Naive thymus-derived CD4-positive, alpha-beta T cell (primary cell): ENCODE data around the gene SLC44A4. TPM values are rescaled to one million over a fixed set of nuclear protein-coding genes. Genes with fewer than 3 reads are reported as not detected.
A peak's percentile ranks its signal among the peaks of the same experiment; 100 is the strongest.
"Not testable (repeated sequence)": the region's sequence is repeated elsewhere in the genome, so short reads cannot be mapped to it uniquely, and the experiment has no call there.

Experiments
- ATAC-seq: fragments of 150-1000 bp; cut with Tn5 transposase; 2 replicates; pipeline ENCODE4 v1.10.0; 2021; ENCODE audit warnings: mild to moderate bottlenecking, moderate library complexity
- CTCF ChIA-PET: fragments of 350-600 bp; sonication (Branson Sonifier 250); formaldehyde crosslinking; loops from one replicate; lab custom pipeline; 2021; ENCODE audit warnings: antibody characterized with exemption; lab: Charles Lee
- POLR2A ChIA-PET: fragments of 350-600 bp; sonication (Branson Sonifier 250); formaldehyde crosslinking; loops from one replicate; lab custom pipeline; 2021; ENCODE audit warnings: antibody characterized with exemption, inconsistent platforms; lab: Charles Lee
- DNase-seq, 9 donors: peaks; one replicate each; pipeline versions ENCODE4 v3.0.0 to v3.0.0-alpha.2; 2020 to 2022; ENCODE audit warnings: mixed read lengths in 1 of 9
- H3K27ac ChIP-seq: one replicate; pipeline ENCODE4 v1.7.0; 2013; ENCODE audit warnings: mild to moderate bottlenecking, low read depth, low read length, moderate library complexity
- H3K27me3 ChIP-seq, 2 donors: one replicate each; pipeline ENCODE4 v1.7.0; 2013; ENCODE audit warnings: low read length in 2 of 2, mild to moderate bottlenecking in 2 of 2, moderate library complexity in 2 of 2; ENCODE audit not compliant: control insufficient read depth in 2 of 2, insufficient read depth in 2 of 2
- H3K36me3 ChIP-seq, 3 experiments: 1 replicate in 2 of 3; 2 replicates in 1 of 3; pipeline ENCODE4 v1.7.0; 2013; ENCODE audit warnings: low read length in 3 of 3, mild to moderate bottlenecking in 3 of 3, moderate library complexity in 1 of 3; ENCODE audit not compliant: insufficient read depth in 3 of 3, control insufficient read depth in 2 of 3
- H3K4me1 ChIP-seq, 2 donors: one replicate each; pipeline ENCODE4 v1.7.0; 2013; ENCODE audit warnings: low read length in 2 of 2, mild to moderate bottlenecking in 2 of 2, moderate library complexity in 1 of 2; ENCODE audit not compliant: control insufficient read depth in 2 of 2, insufficient read depth in 2 of 2
- H3K4me3 ChIP-seq: 2 replicates; pipeline ENCODE4 v1.7.0; 2013; ENCODE audit warnings: mild to moderate bottlenecking, low read length
- H3K9me3 ChIP-seq, 3 experiments: 1 replicate in 2 of 3; 2 replicates in 1 of 3; pipeline ENCODE4 v1.7.0; 2013; ENCODE audit warnings: low read length in 3 of 3; ENCODE audit not compliant: control insufficient read depth in 2 of 3
- H3K27ac Mint-ChIP-seq, 9 donors: one replicate each; pipeline ENCODE4 v1.8.0; 2020 to 2022; ENCODE audit warnings: mixed read lengths in 9 of 9, mild to moderate bottlenecking in 8 of 9, moderate library complexity in 5 of 9, inconsistent platforms in 2 of 9
- H3K27me3 Mint-ChIP-seq, 5 donors: one replicate each; pipeline ENCODE4 v1.8.0; 2021 to 2022; ENCODE audit warnings: mixed read lengths in 5 of 5, mild to moderate bottlenecking in 1 of 5
- H3K36me3 Mint-ChIP-seq, 5 donors: one replicate each; pipeline ENCODE4 v1.8.0; 2020 to 2022; ENCODE audit warnings: mixed read lengths in 5 of 5, mild to moderate bottlenecking in 3 of 5, inconsistent platforms in 1 of 5
- H3K4me1 Mint-ChIP-seq, 7 donors: one replicate each; pipeline ENCODE4 v1.8.0; 2020 to 2022; ENCODE audit warnings: mixed read lengths in 7 of 7, mild to moderate bottlenecking in 3 of 7, inconsistent platforms in 1 of 7
- H3K4me3 Mint-ChIP-seq, 10 donors: one replicate each; pipeline ENCODE4 v1.8.0; 2020 to 2022; ENCODE audit warnings: mild to moderate bottlenecking in 10 of 10, mixed read lengths in 10 of 10, moderate library complexity in 6 of 10, inconsistent platforms in 2 of 10
- H3K9me3 Mint-ChIP-seq, 11 donors: one replicate each; pipeline ENCODE4 v1.8.0; 2020 to 2022; ENCODE audit warnings: mixed read lengths in 11 of 11, mild to moderate bottlenecking in 4 of 11, inconsistent platforms in 1 of 11, moderate library complexity in 1 of 11
- intact Hi-C, 2 donors: fragments of 100-400 bp; cut with micrococcal nuclease; formaldehyde crosslinking; loops; one replicate each; pipeline ENCODE4 v1.15.1; 2023
- polyA plus RNA-seq, 2 donors: library from polyadenylated mRNA; unstranded; fragments of 300-500 nt; fragmentation: Illumina TruSeq; gene quantifications; one replicate each; pipeline ENCODE4 v1.2.3, GENCODE V29; 2021
- total RNA-seq, 6 experiments: library from RNA in 5 of 6; stranded (reverse) in 5 of 6; gene quantifications; 1 replicate in 5 of 6; 2 replicates in 1 of 6; pipeline ENCODE4 v1.2.3 and lab custom pipeline; 2021 to 2026

The SLC44A4 gene
- total and polyA plus RNA-seq, 7 experiments from 2014 or later = not detected

DNA sequence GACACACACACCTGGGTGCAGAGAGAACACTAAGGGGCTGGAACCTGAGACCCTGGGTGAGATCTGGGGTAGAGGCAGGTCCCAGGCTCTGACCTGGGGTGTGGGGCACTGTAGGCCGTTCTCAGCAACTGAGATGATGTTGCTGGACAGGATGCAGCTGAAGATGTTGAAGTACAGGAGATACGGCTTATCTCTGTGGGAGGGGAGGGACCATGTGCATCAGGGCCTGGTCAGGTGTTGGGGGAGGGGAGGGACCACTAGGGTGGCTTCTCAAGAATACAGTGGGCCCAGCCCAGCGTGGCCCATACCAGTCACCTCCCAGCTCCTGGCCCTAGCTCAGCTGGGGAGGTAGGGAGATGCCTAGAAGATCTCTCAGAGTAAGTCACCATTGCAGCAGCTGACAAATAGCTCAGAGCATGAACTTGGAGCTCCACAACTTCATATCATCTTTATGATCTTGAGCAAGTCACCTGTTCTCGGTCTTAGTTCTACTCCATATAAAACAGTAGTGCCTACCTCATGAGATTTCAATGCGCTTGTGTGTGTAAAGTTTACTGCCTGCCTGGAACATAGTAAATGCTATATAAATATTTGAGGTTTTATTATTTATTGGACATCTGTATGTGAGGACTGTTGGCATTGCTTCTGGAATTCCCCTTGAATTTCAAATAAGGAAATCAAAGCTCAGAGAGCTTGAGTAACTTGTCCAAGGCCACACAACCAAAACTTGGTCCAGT, 3.8 kb downstream of the SLC44A4 start:
- H3K27ac Mint-ChIP-seq = peak overlapping the region in 2 of 9 donors; percentile 22 to 85
- POLR2A ChIA-PET = no interaction called here

DNA sequence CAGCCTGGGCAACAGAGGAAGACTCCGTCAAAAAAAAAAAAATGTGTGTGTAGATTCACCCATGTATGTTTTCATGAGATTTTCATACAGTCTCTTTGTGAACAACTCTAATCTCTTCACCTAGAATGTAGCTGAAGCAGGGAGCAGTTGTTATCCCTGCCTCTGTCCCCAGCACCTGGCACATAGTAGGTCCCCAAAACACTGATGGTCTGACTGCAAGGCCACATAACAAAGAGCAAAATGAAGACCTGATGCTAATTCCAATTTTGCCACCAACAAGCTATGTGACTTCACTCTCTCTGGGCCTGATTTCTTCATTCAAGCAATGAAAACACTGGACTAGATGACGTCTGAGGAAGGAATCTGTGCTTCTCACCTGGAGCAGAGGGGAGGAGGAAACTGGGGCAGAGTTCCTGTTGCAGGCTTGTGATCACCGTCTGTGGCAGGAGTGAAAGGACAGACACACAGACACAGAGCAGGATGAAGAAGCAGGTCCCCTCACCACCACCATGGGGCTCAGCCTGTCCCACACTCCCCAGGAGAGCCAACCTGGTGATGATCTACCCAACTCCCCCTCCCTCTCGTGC, 4.6 kb downstream of the SLC44A4 start:
- DNase-seq = no peak
- no peaks in the 10 kb centered on the region for H3K9me3 ChIP-seq
- no peaks in the 10 kb centered on the region for H3K36me3 ChIP-seq
- ChIA-PET CTCF (no interaction called here), POLR2A (no interaction called here)
- Mint-ChIP-seq H3K9me3 (no peaks in the 10 kb centered on the region), H3K36me3 (no peaks in the 10 kb centered on the region), H3K27ac (peak overlapping the region in 4 of 9 donors; percentile 22 to 85 (median 44)), H3K4me1 (peaks cover 0 to 7% (median 0%) of the 10 kb centered on the region in 7 donors), H3K4me3 (no peak overlapping the region), H3K27me3 (peaks cover 0 to 3% (median 0%) of the 10 kb centered on the region in 5 donors)
- H3K27ac ChIP-seq = no peak overlapping the region
- no peaks in the 10 kb centered on the region for H3K27me3 ChIP-seq
- H3K4me1 ChIP-seq = no peaks in the 10 kb centered on the region
- intact Hi-C loops = no loop called here
- no peak overlapping the region for H3K4me3 ChIP-seq
- no peak for ATAC-seq

More for the DNA sequence above, 3.8 kb downstream of the SLC44A4 start:
- DNase-seq = no peak
- CTCF ChIA-PET = no interaction called here
- intact Hi-C loops = no loop called here
- no peak overlapping the region for H3K4me3 ChIP-seq
- H3K4me1 ChIP-seq = no peaks in the 10 kb centered on the region
- H3K36me3 ChIP-seq = peaks cover 0 to 7% (median 0%) of the 10 kb centered on the region in 3 experiments
- no peak overlapping the region for H3K27ac ChIP-seq
- no peaks in the 10 kb centered on the region for H3K27me3 ChIP-seq
- Mint-ChIP-seq H3K27me3 (peaks cover 0 to 3% (median 0%) of the 10 kb centered on the region in 5 donors), H3K36me3 (peaks cover 0 to 7% (median 4%) of the 10 kb centered on the region in 5 donors), H3K4me1 (peaks cover 0 to 7% (median 0%) of the 10 kb centered on the region in 7 donors), H3K9me3 (no peaks in the 10 kb centered on the region), H3K4me3 (no peak overlapping the region)
- no peaks in the 10 kb centered on the region for H3K9me3 ChIP-seq
- ATAC-seq = no peak

GRCh38 chr6:31871046-31871659, 7.6 kb downstream of the SLC44A4 start:
- H3K9me3 Mint-ChIP-seq = no peaks in the 10 kb centered on the region
- H3K4me1 Mint-ChIP-seq = peaks cover 0 to 7% (median 0%) of the 10 kb centered on the region in 7 donors
- no peaks in the 10 kb centered on the region for H3K9me3 ChIP-seq
- H3K36me3 Mint-ChIP-seq = no peaks in the 10 kb centered on the region
- peaks cover 0 to 3% (median 0%) of the 10 kb centered on the region in 5 donors for H3K27me3 Mint-ChIP-seq
- H3K27ac Mint-ChIP-seq = no peak overlapping the region
- H3K27ac ChIP-seq = no peak overlapping the region
- intact Hi-C loops = no loop called here
- ChIA-PET POLR2A (no interaction called here), CTCF (no interaction called here)
- no peak overlapping the region for H3K4me3 ChIP-seq
- no peak for ATAC-seq
- DNase-seq = no peak
- H3K4me3 Mint-ChIP-seq = no peak overlapping the region
- H3K36me3 ChIP-seq = no peaks in the 10 kb centered on the region
- H3K4me1 ChIP-seq = no peaks in the 10 kb centered on the region
- H3K27me3 ChIP-seq = no peaks in the 10 kb centered on the region

DNA sequence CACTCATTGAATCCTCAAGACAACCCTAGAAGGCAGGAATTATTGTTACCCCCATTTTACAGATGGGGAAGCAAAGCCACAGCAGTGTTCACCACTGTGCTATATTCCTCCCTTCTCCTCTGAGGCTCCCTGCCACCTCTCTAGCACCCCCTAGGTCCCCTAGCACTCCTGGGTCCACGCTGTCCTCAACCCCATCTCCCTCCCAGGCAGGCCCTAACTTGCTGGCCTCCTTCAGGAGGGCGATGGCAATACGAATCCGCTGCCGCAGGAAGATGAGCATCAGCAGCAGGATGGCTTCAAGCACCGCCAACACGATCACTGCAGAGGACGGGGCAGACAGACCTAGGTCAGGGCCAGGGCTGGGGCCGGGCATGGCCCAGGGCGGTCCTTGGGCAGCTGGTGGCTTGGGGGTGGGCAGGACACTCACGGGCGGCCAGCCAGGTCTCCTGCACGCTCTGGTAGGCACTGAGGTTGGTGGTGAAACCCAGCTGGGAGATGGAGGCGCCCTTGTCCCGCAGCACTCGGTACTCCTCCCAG, 8.3 kb downstream of the SLC44A4 start:
- Mint-ChIP-seq H3K27me3 (peaks cover 0 to 3% (median 0%) of the 10 kb centered on the region in 5 donors), H3K27ac (no peak overlapping the region), H3K4me1 (peaks cover 0 to 7% (median 0%) of the 10 kb centered on the region in 7 donors), H3K9me3 (no peaks in the 10 kb centered on the region), H3K36me3 (no peaks in the 10 kb centered on the region), H3K4me3 (no peak overlapping the region)
- ChIA-PET CTCF (no interaction called here), POLR2A (no interaction called here)
- Histone ChIP-seq H3K9me3 (no peaks in the 10 kb centered on the region), H3K36me3 (no peaks in the 10 kb centered on the region), H3K27ac (no peak overlapping the region), H3K4me3 (no peak overlapping the region), H3K4me1 (no peaks in the 10 kb centered on the region), H3K27me3 (no peaks in the 10 kb centered on the region)
- ATAC-seq (no peak), DNase-seq (no peak)
- intact Hi-C loops = no loop called here

GRCh38 chr6:31869343-31869742, 9.5 kb downstream of the SLC44A4 start:
- Mint-ChIP-seq H3K4me3 (no peak overlapping the region), H3K27ac (no peak overlapping the region), H3K27me3 (peaks cover 0 to 3% (median 0%) of the 10 kb centered on the region in 5 donors), H3K36me3 (no peaks in the 10 kb centered on the region), H3K4me1 (peaks cover 0 to 9% (median 3%) of the 10 kb centered on the region in 7 donors), H3K9me3 (no peaks in the 10 kb centered on the region)
- ChIA-PET CTCF (no interaction called here), POLR2A (interaction anchor here (0.6 kb wide), 1 partner anchor 143 kb away, joined by 3 read pairs; no protein-coding TSS in a partner anchor)
- H3K36me3 ChIP-seq = no peaks in the 10 kb centered on the region
- H3K27me3 ChIP-seq = no peaks in the 10 kb centered on the region
- no peak for DNase-seq
- intact Hi-C loops = loop anchor here (10.0 kb wide), 2 partner anchors 105 to 375 kb away; partner anchors contain the start of genes DXO (in 1 of the 2) and MICB (in 1 of the 2)
- no peak overlapping the region for H3K4me3 ChIP-seq
- H3K9me3 ChIP-seq = no peaks in the 10 kb centered on the region
- no peak for ATAC-seq
- peaks cover 0 to 1% of the 10 kb centered on the region in 2 donors for H3K4me1 ChIP-seq
- H3K27ac ChIP-seq = no peak overlapping the region

DNA sequence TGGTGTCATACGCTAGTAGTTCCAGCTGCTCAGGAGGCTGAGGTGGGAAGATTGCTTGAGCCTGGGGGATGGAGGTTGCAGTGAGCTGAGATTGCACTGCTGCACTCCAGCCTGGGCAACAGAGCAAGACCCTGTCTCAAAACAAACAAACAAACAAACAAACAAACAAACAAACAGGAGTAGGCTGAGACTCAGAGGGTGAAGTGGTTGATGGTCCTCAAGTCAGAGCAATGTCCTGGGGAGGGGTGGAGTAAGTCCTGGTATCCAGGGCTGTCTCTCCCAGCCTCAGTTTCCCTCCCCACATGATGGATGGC, 10.2 kb downstream of the SLC44A4 start:
- H3K9me3 ChIP-seq, H3K27ac Mint-ChIP-seq, H3K36me3 ChIP-seq, ATAC-seq, H3K4me1 ChIP-seq, H3K27me3 ChIP-seq, CTCF ChIA-PET, H3K27ac ChIP-seq, H3K9me3 Mint-ChIP-seq, H3K4me3 ChIP-seq, H3K27me3 Mint-ChIP-seq, H3K36me3 Mint-ChIP-seq, H3K4me3 Mint-ChIP-seq, DNase-seq: not testable (repeated sequence)
- POLR2A ChIA-PET = interaction anchor here (0.6 to 0.7 kb wide), 2 partner anchors 17 to 29 kb away, joined by 3 read pairs; partner anchors contain the start of gene EHMT2
- intact Hi-C loops = loop anchor here (10.0 kb wide), 2 partner anchors 106 to 374 kb away; partner anchors contain the start of genes DXO (in 1 of the 2) and MICB (in 1 of the 2)
- peaks cover 0 to 10% (median 3%) of the 10 kb centered on the region in 7 donors for H3K4me1 Mint-ChIP-seq
